ENCODE measurements around the gene GMCL2. TPM values are rescaled to one million over a fixed set of nuclear protein-coding genes. Genes with fewer than 3 reads are reported as not detected.
A peak's percentile ranks its signal among the peaks of the same experiment; 100 is the strongest.
"Not testable (repeated sequence)": the region's sequence is repeated elsewhere in the genome, so short reads cannot be mapped to it uniquely, and the experiment has no call there.

GMCL2 gene
- total RNA-seq, 1 donor = not detected

DNA sequence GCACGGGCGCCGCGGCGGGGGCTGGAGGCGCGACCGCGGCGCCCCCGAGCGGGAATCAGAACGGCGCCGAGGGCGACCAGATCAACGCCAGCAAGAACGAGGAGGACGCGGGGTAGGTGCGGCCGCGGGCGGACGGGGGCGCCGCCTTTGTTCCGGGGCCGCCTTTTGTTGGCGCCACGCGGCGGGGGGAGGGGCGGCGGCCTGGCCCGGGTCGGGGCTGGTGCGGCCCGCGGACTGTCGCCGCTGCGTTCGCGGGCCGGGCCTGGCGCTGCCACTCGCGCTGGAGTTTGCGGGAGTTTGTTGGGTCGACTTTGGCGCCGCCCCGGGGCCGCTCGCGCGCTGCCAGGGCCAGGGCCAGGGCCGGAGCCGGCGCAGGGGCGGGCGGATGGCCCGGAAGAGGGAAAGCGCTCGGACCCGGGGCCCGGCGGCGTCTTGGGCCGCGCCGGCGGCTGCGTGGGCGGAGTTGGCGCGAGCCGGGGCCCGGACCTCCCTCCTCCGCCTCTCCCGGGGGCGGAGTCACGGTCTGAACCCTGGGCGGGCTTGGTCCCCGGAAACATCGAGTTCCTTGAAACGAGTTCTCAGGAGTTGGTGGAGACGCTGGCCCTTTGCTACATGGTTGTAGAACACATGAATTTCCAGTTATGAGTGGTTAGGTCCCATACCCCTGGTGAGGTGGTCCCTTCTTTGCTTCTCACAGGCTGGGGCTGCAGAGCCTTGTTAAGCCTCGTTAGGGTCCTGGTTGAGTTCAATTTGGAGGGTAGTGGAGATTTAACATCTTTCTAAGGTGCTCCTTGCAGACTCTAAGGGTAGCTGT, 18.0 kb upstream of the GMCL2 start:
- no peaks in the 10 kb centered on the region for H3K27me3 ChIP-seq (ENCODE audit: insufficient read depth, low read length)
- no peaks in the 10 kb centered on the region for H3K9me3 ChIP-seq (ENCODE audit: low read depth, low read length)
- peaks cover 47% of the 10 kb centered on the region for H3K4me1 ChIP-seq (ENCODE audit: insufficient read depth, low read length)
- peak overlapping the region; percentile 84 for H3K4me3 ChIP-seq (ENCODE audit: low read length)

GRCh38 chr5:178204182-178204934, 17.2 kb upstream of the GMCL2 start, which contains the start of gene HNRNPAB:
Gene HNRNPAB (plus strand): TSS chr5:178204533. CDS start chr5:178204838, 305 bp downstream.
- no peaks in the 10 kb centered on the region for H3K9me3 ChIP-seq (ENCODE audit: low read depth, low read length)
- no peaks in the 10 kb centered on the region for H3K27me3 ChIP-seq (ENCODE audit: insufficient read depth, low read length)
- peaks cover 47% of the 10 kb centered on the region for H3K4me1 ChIP-seq (ENCODE audit: insufficient read depth, low read length)
- H3K4me3 ChIP-seq (ENCODE audit: low read length) = peak within 1 kb of the TSS; percentile 84

DNA sequence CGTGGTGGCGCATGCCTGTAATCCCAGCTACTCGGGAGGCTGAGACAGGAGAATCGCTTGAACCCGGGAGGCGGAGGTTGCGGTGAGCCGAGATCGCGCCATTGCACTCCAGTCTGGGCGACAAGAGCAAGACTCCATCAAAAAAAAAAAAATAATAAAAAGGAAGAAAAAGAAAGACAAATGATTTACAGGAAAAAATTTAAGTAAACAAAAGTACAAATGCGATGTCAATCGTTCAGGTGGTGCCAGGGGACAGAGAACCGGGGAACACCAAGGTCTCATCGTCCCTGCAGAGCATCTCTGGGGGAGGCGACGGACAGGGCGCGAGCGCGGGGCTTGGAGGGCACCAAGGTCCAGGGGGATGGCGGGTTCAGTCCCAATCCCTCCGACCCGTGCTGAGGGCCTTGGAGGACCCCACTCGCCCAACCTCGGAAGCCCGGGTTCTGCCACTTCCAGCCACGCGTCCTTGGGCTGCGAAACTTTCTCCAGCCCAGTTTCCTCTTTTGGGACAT, 16.6 kb upstream of the GMCL2 start:
- H3K4me3 ChIP-seq (ENCODE audit: low read length) = peak overlapping the region; percentile 84
- no peaks in the 10 kb centered on the region for H3K9me3 ChIP-seq (ENCODE audit: low read depth, low read length)
- H3K4me1 ChIP-seq (ENCODE audit: insufficient read depth, low read length) = peaks cover 50% of the 10 kb centered on the region
- no peaks in the 10 kb centered on the region for H3K27me3 ChIP-seq (ENCODE audit: insufficient read depth, low read length)

- Histone ChIP-seq H3K4me3 (ENCODE audit: low read length) (no peak overlapping the region), H3K9me3 (ENCODE audit: low read depth, low read length) (no peaks in the 10 kb centered on the region), H3K4me1 (ENCODE audit: insufficient read depth, low read length) (peaks cover 43% of the 10 kb centered on the region), H3K27me3 (ENCODE audit: insufficient read depth, low read length) (no peaks in the 10 kb centered on the region)
These were observed 15.4 kb upstream of the GMCL2 start for GRCh38 chr5:178202541-178202940.

DNA sequence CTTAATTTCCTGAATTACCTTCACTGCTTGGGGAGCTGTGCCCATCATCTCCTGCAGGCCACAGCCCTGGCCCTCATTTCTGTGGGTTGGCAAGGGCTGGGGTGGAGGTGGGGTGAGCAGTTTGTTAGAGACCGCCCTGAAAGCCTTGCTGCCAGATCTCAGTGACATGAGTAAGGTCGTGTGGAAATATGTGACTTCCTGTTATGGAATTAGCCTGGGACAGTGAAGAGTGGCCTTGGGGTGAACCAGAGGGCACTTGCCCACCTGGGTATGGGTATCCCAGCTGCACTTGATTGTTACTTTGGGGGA, 14.7 kb upstream of the GMCL2 start:
- no peak overlapping the region for H3K4me3 ChIP-seq (ENCODE audit: low read length)
- H3K27me3 ChIP-seq (ENCODE audit: insufficient read depth, low read length) = no peaks in the 10 kb centered on the region
- H3K4me1 ChIP-seq (ENCODE audit: insufficient read depth, low read length) = peaks cover 36% of the 10 kb centered on the region
- H3K9me3 ChIP-seq (ENCODE audit: low read depth, low read length) = no peaks in the 10 kb centered on the region

DNA sequence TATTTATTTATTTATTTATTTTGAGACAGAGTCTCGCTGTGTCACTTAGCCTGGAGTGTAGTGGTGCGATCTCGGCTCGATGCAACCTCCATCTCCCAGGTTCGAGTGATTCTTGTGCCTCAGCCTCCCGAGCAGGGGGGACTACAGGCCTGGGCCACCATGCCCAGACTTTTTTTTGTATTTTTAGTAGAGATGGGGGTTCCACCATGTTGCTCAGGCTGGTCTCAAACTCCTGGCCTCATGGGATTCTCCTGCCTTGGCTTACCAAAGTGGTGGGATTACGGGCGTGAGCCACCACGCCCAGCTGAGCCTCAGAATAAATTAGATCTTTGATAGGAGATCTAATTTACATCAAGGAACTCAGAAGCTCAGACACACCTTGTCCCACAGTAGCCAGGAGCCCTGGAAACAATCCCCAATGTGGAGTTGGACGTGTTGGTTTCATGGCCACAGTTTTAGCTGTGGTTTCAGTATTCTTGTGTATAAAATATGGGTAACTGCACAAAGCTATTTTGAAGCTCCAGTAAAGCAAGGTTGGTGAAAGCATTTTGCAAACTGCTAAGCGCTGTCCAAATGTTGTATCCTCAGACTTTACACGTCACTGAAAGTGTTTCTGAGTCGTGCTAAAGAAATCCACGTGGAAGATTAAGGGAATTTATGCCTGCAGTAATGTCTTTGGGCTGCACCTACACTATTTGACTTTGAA, 14.2 kb upstream of the GMCL2 start:
- H3K9me3 ChIP-seq (ENCODE audit: low read depth, low read length) = no peaks in the 10 kb centered on the region
- no peaks in the 10 kb centered on the region for H3K27me3 ChIP-seq (ENCODE audit: insufficient read depth, low read length)
- H3K4me3 ChIP-seq (ENCODE audit: low read length) = no peak overlapping the region
- peaks cover 31% of the 10 kb centered on the region for H3K4me1 ChIP-seq (ENCODE audit: insufficient read depth, low read length)

- no peak overlapping the region for H3K4me3 ChIP-seq (ENCODE audit: low read length)
- no peaks in the 10 kb centered on the region for H3K27me3 ChIP-seq (ENCODE audit: insufficient read depth, low read length)
- no peaks in the 10 kb centered on the region for H3K9me3 ChIP-seq (ENCODE audit: low read depth, low read length)
- H3K4me1 ChIP-seq (ENCODE audit: insufficient read depth, low read length) = peaks cover 20% of the 10 kb centered on the region
These were observed 12.6 kb upstream of the GMCL2 start for GRCh38 chr5:178199581-178200434.

GRCh38 chr5:178198706-178199105, 11.5 kb upstream of the GMCL2 start:
- Histone ChIP-seq H3K4me3 (ENCODE audit: low read length) (no peak overlapping the region), H3K4me1 (ENCODE audit: insufficient read depth, low read length) (peaks cover 25% of the 10 kb centered on the region), H3K27me3 (ENCODE audit: insufficient read depth, low read length) (no peaks in the 10 kb centered on the region), H3K9me3 (ENCODE audit: low read depth, low read length) (no peaks in the 10 kb centered on the region)

GRCh38 chr5:178198151-178198550, 11.0 kb upstream of the GMCL2 start:
- H3K27me3 ChIP-seq (ENCODE audit: insufficient read depth, low read length); H3K9me3 ChIP-seq (ENCODE audit: low read depth, low read length); H3K4me3 ChIP-seq (ENCODE audit: low read length): not testable (repeated sequence)
- peaks cover 26% of the 10 kb centered on the region for H3K4me1 ChIP-seq (ENCODE audit: insufficient read depth, low read length)

GRCh38 chr5:178196986-178197385, 9.8 kb upstream of the GMCL2 start:
- Histone ChIP-seq H3K4me3 (ENCODE audit: low read length) (no peak overlapping the region), H3K9me3 (ENCODE audit: low read depth, low read length) (no peaks in the 10 kb centered on the region), H3K4me1 (ENCODE audit: insufficient read depth, low read length) (peaks cover 21% of the 10 kb centered on the region), H3K27me3 (ENCODE audit: insufficient read depth, low read length) (no peaks in the 10 kb centered on the region)

GRCh38 chr5:178196281-178196812, 9.2 kb upstream of the GMCL2 start:
- H3K9me3 ChIP-seq (ENCODE audit: low read depth, low read length) = no peaks in the 10 kb centered on the region
- peaks cover 15% of the 10 kb centered on the region for H3K4me1 ChIP-seq (ENCODE audit: insufficient read depth, low read length)
- H3K27me3 ChIP-seq (ENCODE audit: insufficient read depth, low read length) = no peaks in the 10 kb centered on the region
- H3K4me3 ChIP-seq (ENCODE audit: low read length) = no peak overlapping the region

GRCh38 chr5:178194026-178194425, 6.9 kb upstream of the GMCL2 start:
- Histone ChIP-seq H3K4me1 (ENCODE audit: insufficient read depth, low read length) (peaks cover 13% of the 10 kb centered on the region), H3K4me3 (ENCODE audit: low read length) (no peak overlapping the region), H3K27me3 (ENCODE audit: insufficient read depth, low read length) (no peaks in the 10 kb centered on the region), H3K9me3 (ENCODE audit: low read depth, low read length) (no peaks in the 10 kb centered on the region)

DNA sequence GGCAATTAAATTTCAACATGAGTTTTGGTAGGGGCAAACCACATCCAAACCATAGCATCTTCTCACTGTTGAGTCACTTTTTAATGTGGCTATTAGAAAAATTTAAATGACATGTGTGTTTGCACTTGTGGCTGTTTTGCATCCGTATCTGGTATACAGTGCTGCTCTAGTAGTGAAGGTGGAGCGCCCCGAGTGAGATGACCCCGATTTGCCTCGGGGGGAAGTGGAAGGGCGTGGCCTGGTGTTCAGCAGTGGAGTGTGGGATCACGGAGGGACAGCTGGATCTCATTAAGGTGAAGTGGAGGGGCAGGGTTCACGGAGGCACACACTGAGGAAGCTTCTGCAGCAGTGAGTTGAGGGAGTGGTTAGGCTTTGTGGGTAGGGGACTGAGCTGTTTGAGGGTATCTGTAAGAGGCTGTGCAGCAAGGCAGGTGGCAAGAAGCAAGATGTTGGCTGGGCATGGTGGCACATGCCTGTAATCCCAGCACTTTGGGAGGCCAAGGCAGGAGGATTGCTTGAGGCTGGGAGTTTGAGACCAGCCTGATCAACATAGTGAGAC, 6.2 kb upstream of the GMCL2 start:
- H3K27me3 ChIP-seq (ENCODE audit: insufficient read depth, low read length) = no peaks in the 10 kb centered on the region
- peaks cover 9% of the 10 kb centered on the region for H3K4me1 ChIP-seq (ENCODE audit: insufficient read depth, low read length)
- H3K9me3 ChIP-seq (ENCODE audit: low read depth, low read length) = no peaks in the 10 kb centered on the region
- H3K4me3 ChIP-seq (ENCODE audit: low read length) = no peak overlapping the region

DNA sequence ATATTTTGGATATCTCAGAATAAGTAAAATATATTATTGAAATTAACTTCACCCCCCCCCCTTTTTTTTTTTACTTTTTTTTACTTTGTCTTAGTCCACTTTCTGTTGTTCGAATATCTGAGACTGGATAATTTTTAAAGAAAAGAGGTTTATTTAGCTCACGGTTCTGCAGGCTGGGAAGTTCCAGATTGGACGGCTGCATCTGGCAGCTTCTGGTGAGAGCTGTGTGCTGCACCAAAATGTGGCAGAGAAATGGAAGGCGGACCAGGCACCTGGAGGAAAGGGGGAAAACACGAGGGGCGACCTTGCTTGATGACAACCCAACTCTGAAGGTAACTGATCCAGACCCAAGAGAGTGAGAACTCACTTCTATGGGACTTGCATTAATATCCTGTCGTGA, 5.6 kb upstream of the GMCL2 start:
- Histone ChIP-seq H3K27me3 (ENCODE audit: insufficient read depth, low read length) (no peaks in the 10 kb centered on the region), H3K9me3 (ENCODE audit: low read depth, low read length) (no peaks in the 10 kb centered on the region), H3K4me3 (ENCODE audit: low read length) (no peak overlapping the region), H3K4me1 (ENCODE audit: insufficient read depth, low read length) (peaks cover 9% of the 10 kb centered on the region)

Measured in mononuclear cell (primary cell).